GM23248 (cell line): ENCODE measurements around the gene TMPRSS7. TPM values are rescaled to one million over a fixed set of nuclear protein-coding genes. Genes with fewer than 3 reads are reported as not detected.

Experiments
- DNase-seq: peaks from one replicate; pipeline ENCODE4 v3.0.0-alpha.2; 2015
- H2AFZ ChIP-seq: fragments of 200-600 bp; sonication (generic); 2 replicates; pipeline ENCODE4 v1.6.1; 2016; ENCODE audit warnings: antibody characterized with exemption
- H3F3A ChIP-seq: fragments of 200-600 bp; sonication (generic); 2 replicates; pipeline ENCODE4 v1.6.1; 2016; ENCODE audit warnings: mild to moderate bottlenecking, antibody characterized with exemption, mixed run types; ENCODE audit not compliant: insufficient read depth
- H3K27ac ChIP-seq: fragments of 200-600 bp; sonication (generic); 2 replicates; pipeline ENCODE4 v1.5.1; 2016; ENCODE audit warnings: mild to moderate bottlenecking
- H3K27me3 ChIP-seq: fragments of 200-600 bp; sonication (generic); replicated peaks from 2 replicates; pipeline ENCODE4 v1.6.1; 2016; ENCODE audit warnings: mild to moderate bottlenecking; ENCODE audit not compliant: insufficient read depth
- H3K36me3 ChIP-seq: fragments of 200-600 bp; sonication (generic); 2 replicates; pipeline ENCODE4 v1.6.1; 2016; ENCODE audit warnings: low read depth, mild to moderate bottlenecking
- H3K4me1 ChIP-seq: fragments of 200-600 bp; sonication (generic); 2 replicates; pipeline ENCODE4 v1.6.1; 2016; ENCODE audit warnings: mild to moderate bottlenecking; ENCODE audit not compliant: insufficient read depth
- H3K4me2 ChIP-seq: fragments of 200-600 bp; sonication (generic); one replicate; pipeline ENCODE4 v1.6.1; 2016; ENCODE audit warnings: mild to moderate bottlenecking; ENCODE audit not compliant: unreplicated experiment
- H3K4me3 ChIP-seq: fragments of 200-600 bp; sonication (generic); 2 replicates; pipeline ENCODE4 v1.5.1; 2016; ENCODE audit warnings: mild to moderate bottlenecking
- H3K79me2 ChIP-seq: fragments of 200-600 bp; sonication (generic); 2 replicates; pipeline ENCODE4 v1.6.1; 2016; ENCODE audit warnings: mild to moderate bottlenecking; ENCODE audit not compliant: insufficient read depth
- H3K9ac ChIP-seq: fragments of 200-600 bp; sonication (generic); 2 replicates; pipeline ENCODE4 v1.6.1; 2016; ENCODE audit warnings: mild to moderate bottlenecking
- H3K9me2 ChIP-seq: fragments of 200-600 bp; sonication (generic); 2 replicates; pipeline ENCODE4 v1.6.1; 2016; ENCODE audit warnings: mixed run types, mild to moderate bottlenecking, moderate library complexity; ENCODE audit not compliant: insufficient read depth
- H3K9me3 ChIP-seq: fragments of 200-600 bp; sonication (generic); one replicate; pipeline ENCODE4 v1.6.1; 2017; ENCODE audit warnings: low read depth
- H4K20me1 ChIP-seq: fragments of 200-600 bp; sonication (generic); 2 replicates; pipeline ENCODE4 v1.6.0; 2016; ENCODE audit not compliant: insufficient read depth
- EZH2 ChIP-seq: fragments of 200-600 bp; sonication (generic); IDR thresholded peaks from 2 replicates; pipeline ENCODE4 v1.6.1; 2018; ENCODE audit warnings: antibody characterized with exemption, mild to moderate bottlenecking; ENCODE audit not compliant: insufficient read depth, poor library complexity, severe bottlenecking
- EZH2phosphoT487 ChIP-seq: fragments of 200-600 bp; sonication (generic); IDR thresholded peaks from 2 replicates; pipeline ENCODE4 v1.6.1; 2018; ENCODE audit warnings: antibody characterized with exemption, moderate library complexity, mild to moderate bottlenecking, low read depth; ENCODE audit not compliant: insufficient read depth
- WGBS, 2 experiments: methylation state at CpG; one replicate each; pipeline ENCODE4 v1.1.6; 2015 to 2017; ENCODE audit warnings: low lambda C conversion rate in 2 of 2, low coverage in 1 of 2; ENCODE audit errors: missing lambda C conversion rate in 2 of 2; 5-methylcytosine and 5-hydroxymethylcytosine counted together
- in situ Hi-C: fragments of 300-500 bp; cut with MboI; formaldehyde crosslinking; loops from 2 replicates; pipeline ENCODE4 v1.15.0; 2020
- polyA plus RNA-seq: library from polyadenylated mRNA; unstranded; fragments of >200 nt; fragmentation: Nextera tagmentation; extraction: Ambion mirVana; gene quantifications from 2 replicates; pipeline ENCODE4 v1.2.1, GENCODE V29; 2016
- total RNA-seq: library from RNA; depleted of rRNA; stranded (reverse); fragments of >200 nt; shearing (Covaris generic); gene quantifications from 2 replicates; pipeline ENCODE4 v1.2.3, GENCODE V29; 2014

The TMPRSS7 gene
- total and polyA plus RNA-seq, 2 experiments from 2014 or later: not detected

GRCh38 chr3:112115806-112116383 lies 81.4 kb downstream of the TMPRSS7 start:
- Histone ChIP-seq H3K79me2 (no peaks in the 10 kb centered on the region), H3K9me3 (no peaks in the 10 kb centered on the region), H3K4me2 (no peak overlapping the region), H3K27me3 (no peaks in the 10 kb centered on the region), H3F3A (no peaks in the 10 kb centered on the region), H4K20me1 (no peaks in the 10 kb centered on the region), H2AFZ (no peak overlapping the region), H3K36me3 (no peaks in the 10 kb centered on the region), H3K9ac (no peak overlapping the region), H3K9me2 (no peaks in the 10 kb centered on the region), H3K4me1 (no peaks in the 10 kb centered on the region), H3K4me3 (no peak overlapping the region), H3K27ac (no peak overlapping the region)
- no peak for DNase-seq
- WGBS, 2 experiments: 94 to 96% methylated on average over 6 of the region's 6 CpGs
- in situ Hi-C loops: no loop called here
- no peak for TF ChIP-seq EZH2
- TF ChIP-seq EZH2phosphoT487: no peak

GRCh38 chr3:112116748-112117186 lies 82.2 kb downstream of the TMPRSS7 start:
- no peaks in the 10 kb centered on the region for H3K9me2 ChIP-seq
- H3K9me3 ChIP-seq: no peaks in the 10 kb centered on the region
- 88 to 89% methylated on average over 13 of the region's 13 CpGs for WGBS, 2 experiments
- no peak for DNase-seq
- no peak for TF ChIP-seq EZH2phosphoT487
- TF ChIP-seq EZH2: no peak
- no peak overlapping the region for H3K4me3 ChIP-seq
- H4K20me1 ChIP-seq: no peaks in the 10 kb centered on the region
- no peak overlapping the region for H3K9ac ChIP-seq
- no peaks in the 10 kb centered on the region for H3F3A ChIP-seq
- no peak overlapping the region for H3K27ac ChIP-seq
- H2AFZ ChIP-seq: no peak overlapping the region
- H3K36me3 ChIP-seq: no peaks in the 10 kb centered on the region
- H3K4me2 ChIP-seq: no peak overlapping the region
- H3K4me1 ChIP-seq: no peaks in the 10 kb centered on the region
- H3K27me3 ChIP-seq: no peaks in the 10 kb centered on the region
- H3K79me2 ChIP-seq: no peaks in the 10 kb centered on the region
- in situ Hi-C loops: no loop called here

DNA sequence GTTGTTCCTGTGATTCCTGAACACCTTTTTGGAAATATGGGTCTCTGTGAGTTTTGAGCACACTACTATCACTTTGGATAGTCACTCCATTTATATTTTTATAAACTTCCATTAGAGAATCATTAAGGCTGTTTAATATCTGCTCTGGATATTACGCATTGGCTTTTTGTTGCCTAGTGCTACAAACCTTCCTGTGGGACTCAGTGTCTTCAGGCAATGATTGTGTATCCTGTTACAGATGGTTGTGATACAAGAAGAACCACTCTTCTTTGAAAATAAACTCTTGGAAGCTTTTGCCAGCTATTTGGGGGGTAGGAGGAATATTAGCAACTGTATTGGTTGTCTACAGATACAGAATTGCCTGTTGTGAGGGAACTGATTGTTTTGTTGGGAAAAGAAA lies 82.9 kb downstream of the TMPRSS7 start:
- no peaks in the 10 kb centered on the region for H3K9me2 ChIP-seq
- H3K4me1 ChIP-seq: no peaks in the 10 kb centered on the region
- no peak overlapping the region for H3K27ac ChIP-seq
- H3K9me3 ChIP-seq: no peaks in the 10 kb centered on the region
- in situ Hi-C loops: no loop called here
- H2AFZ ChIP-seq: no peak overlapping the region
- H3K79me2 ChIP-seq: no peaks in the 10 kb centered on the region
- DNase-seq: no peak
- TF ChIP-seq EZH2phosphoT487 (no peak), EZH2 (no peak)
- no peaks in the 10 kb centered on the region for H3F3A ChIP-seq
- no peak overlapping the region for H3K9ac ChIP-seq
- 94 to 98% methylated on average over 1 of the region's 1 CpG for WGBS, 2 experiments
- H3K27me3 ChIP-seq: no peaks in the 10 kb centered on the region
- H4K20me1 ChIP-seq: no peaks in the 10 kb centered on the region
- no peak overlapping the region for H3K4me2 ChIP-seq
- H3K36me3 ChIP-seq: no peaks in the 10 kb centered on the region
- no peak overlapping the region for H3K4me3 ChIP-seq

GRCh38 chr3:112117841-112118571 lies 83.5 kb downstream of the TMPRSS7 start:
- Histone ChIP-seq H3K9me3 (no peaks in the 10 kb centered on the region), H3K9me2 (no peaks in the 10 kb centered on the region), H3K4me1 (no peaks in the 10 kb centered on the region), H3K79me2 (no peaks in the 10 kb centered on the region), H2AFZ (no peak overlapping the region), H4K20me1 (no peaks in the 10 kb centered on the region), H3K27me3 (no peaks in the 10 kb centered on the region), H3K4me2 (no peak overlapping the region), H3K4me3 (no peak overlapping the region), H3F3A (no peaks in the 10 kb centered on the region), H3K9ac (no peak overlapping the region), H3K27ac (no peak overlapping the region), H3K36me3 (no peaks in the 10 kb centered on the region)
- DNase-seq: no peak
- in situ Hi-C loops: no loop called here
- WGBS, 2 experiments: 80 to 94% methylated on average over 4 of the region's 4 CpGs
- TF ChIP-seq EZH2 (no peak), EZH2phosphoT487 (no peak)
